Mesendoderm (in vitro differentiated cells): ENCODE data around the gene HMCN2.
A peak's percentile ranks its signal among the peaks of the same experiment; 100 is the strongest.

Source experiments
- DNase-seq: peaks from one replicate; pipeline ENCODE4 v3.0.0; 2013
- H2AK5ac ChIP-seq: 2 replicates; pipeline ENCODE4 v1.6.1; 2013; ENCODE audit warnings: low read length, inconsistent platforms
- H2BK120ac ChIP-seq: 2 replicates; pipeline ENCODE4 v1.6.1; 2013; ENCODE audit warnings: low read depth, mild to moderate bottlenecking, low read length, moderate library complexity, mixed read lengths
- H2BK15ac ChIP-seq: replicated peaks from 2 replicates; pipeline ENCODE4 v1.6.1; 2013; ENCODE audit warnings: low read depth, mild to moderate bottlenecking, moderate library complexity
- H2BK5ac ChIP-seq: 2 replicates; pipeline ENCODE4 v1.6.1; 2013; ENCODE audit warnings: low read length, inconsistent platforms
- H3K18ac ChIP-seq: 2 replicates; pipeline ENCODE4 v1.6.1; 2013; ENCODE audit warnings: mild to moderate bottlenecking, low read length, mixed read lengths
- H3K23ac ChIP-seq: one replicate; pipeline ENCODE4 v1.6.1; 2013; ENCODE audit warnings: low read length
- H3K27ac ChIP-seq: 2 replicates; pipeline ENCODE4 v1.5.1; 2013; ENCODE audit warnings: low read depth, mild to moderate bottlenecking, inconsistent platforms, low read length, moderate library complexity
- H3K27me3 ChIP-seq: 2 replicates; pipeline ENCODE4 v1.6.1; 2013; ENCODE audit warnings: low read length, control low read depth, mild to moderate bottlenecking, inconsistent platforms; ENCODE audit not compliant: insufficient read depth, poor library complexity
- H3K36me3 ChIP-seq: 2 replicates; pipeline ENCODE4 v1.6.1; 2013; ENCODE audit warnings: low read length, inconsistent platforms; ENCODE audit not compliant: control insufficient read depth, insufficient read depth
- H3K4ac ChIP-seq: one replicate; pipeline ENCODE4 v1.6.1; 2013; ENCODE audit warnings: low read depth, mild to moderate bottlenecking, low read length, moderate library complexity
- H3K4me1 ChIP-seq: 2 replicates; pipeline ENCODE4 v1.6.1; 2013; ENCODE audit warnings: low read depth, low read length, inconsistent platforms; ENCODE audit not compliant: control insufficient read depth
- H3K4me2 ChIP-seq: 2 replicates; pipeline ENCODE4 v1.6.1; 2013; ENCODE audit warnings: low read length
- H3K4me3 ChIP-seq: 2 replicates; pipeline ENCODE4 v1.5.1; 2013; ENCODE audit warnings: mild to moderate bottlenecking, low read length
- H3K56ac ChIP-seq: one replicate; pipeline ENCODE4 v1.6.1; 2013; ENCODE audit warnings: low read length
- H3K79me1 ChIP-seq: 2 replicates; pipeline ENCODE4 v1.6.1; 2013; ENCODE audit warnings: low read length, inconsistent platforms
- H3K79me2 ChIP-seq: 2 replicates; pipeline ENCODE4 v1.6.1; 2013; ENCODE audit warnings: mild to moderate bottlenecking, low read length; ENCODE audit not compliant: control insufficient read depth, insufficient read depth
- H3K9ac ChIP-seq: 2 replicates; pipeline ENCODE4 v1.6.1; 2013; ENCODE audit warnings: low read length, inconsistent platforms
- H4K5ac ChIP-seq: one replicate; pipeline ENCODE4 v1.6.1; 2013; ENCODE audit warnings: low read length
- H4K8ac ChIP-seq: one replicate; pipeline ENCODE4 v1.6.1; 2013; ENCODE audit warnings: low read depth, mild to moderate bottlenecking, control low read depth, low read length, moderate library complexity
- WGBS: extraction: QIAGEN DNeasy Blood & Tissue Kit; methylation state at CpG from one replicate; pipeline ENCODE4 v1.1.7; 2013; ENCODE audit warnings: low lambda C conversion rate, missing lambda C conversion rate; ENCODE audit not compliant: insufficient coverage; ENCODE audit errors: extremely low coverage; 5-methylcytosine and 5-hydroxymethylcytosine counted together

Gene HMCN2

DNA sequence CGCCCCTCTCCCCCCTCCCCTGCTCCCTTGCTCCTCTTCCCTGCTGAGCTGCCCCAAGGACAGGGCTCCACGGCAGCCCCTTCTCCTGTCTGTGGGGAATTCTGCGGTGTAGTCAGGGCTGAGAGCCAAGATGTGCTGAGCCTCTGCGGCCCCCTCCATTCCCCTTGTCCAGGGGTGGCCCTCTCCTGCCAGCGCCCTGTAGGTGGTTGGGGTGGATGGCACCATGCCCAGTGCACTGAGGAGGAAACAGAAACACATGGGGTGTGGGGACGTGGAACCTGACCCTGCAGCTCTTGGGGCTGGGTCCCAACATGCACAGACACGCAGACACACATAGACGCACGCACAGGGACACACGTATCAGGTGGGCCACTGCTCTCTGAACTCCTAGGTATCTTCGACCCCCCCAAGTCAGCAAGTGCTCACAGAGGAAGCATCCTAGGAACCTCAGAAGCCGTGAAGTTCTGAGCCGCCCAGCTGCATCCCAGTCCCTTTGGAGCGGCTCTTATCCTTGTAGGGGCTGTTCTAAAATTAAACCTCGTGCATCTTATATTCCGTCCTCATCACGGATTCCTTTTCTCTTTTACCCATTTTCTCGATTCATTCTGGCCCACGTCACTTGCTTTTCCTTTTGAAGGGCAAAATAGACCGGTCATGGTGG is 64.8 kb downstream of the HMCN2 start:
- no peak overlapping the region for H3K18ac ChIP-seq
- no CpG with 5 or more reads among the region's 20 CpGs for WGBS

DNA sequence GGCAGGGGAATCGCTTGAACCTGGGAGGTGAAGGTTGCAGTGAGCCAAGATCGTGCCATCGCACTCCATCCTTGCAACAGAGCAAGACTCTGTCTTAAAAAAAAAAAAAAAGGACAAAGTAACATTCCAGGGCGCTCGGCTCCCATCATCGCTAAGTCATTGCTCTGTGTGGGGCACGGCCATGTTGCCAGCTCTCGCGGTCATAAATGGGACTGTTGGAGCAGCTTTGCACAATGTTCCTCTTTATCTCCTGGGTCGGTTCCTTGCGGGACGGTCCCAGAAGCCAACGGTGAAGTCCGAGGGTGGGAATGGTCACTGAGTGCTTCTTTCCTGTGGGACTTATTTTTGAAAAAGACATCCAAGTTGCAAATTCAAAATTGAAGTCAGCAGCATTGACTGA is 65.5 kb downstream of the HMCN2 start:
- Histone ChIP-seq H2AK5ac (no peak overlapping the region), H4K8ac (no peak overlapping the region), H2BK5ac (no peak overlapping the region), H3K4me2 (no peak overlapping the region), H3K79me2 (no peaks in the 10 kb centered on the region), H4K5ac (no peak overlapping the region), H3K27ac (no peak overlapping the region), H3K36me3 (no peaks in the 10 kb centered on the region), H3K23ac (no peak overlapping the region), H3K27me3 (no peaks in the 10 kb centered on the region), H2BK120ac (no peak overlapping the region), H3K79me1 (no peaks in the 10 kb centered on the region), H3K4me1 (no peaks in the 10 kb centered on the region), H2BK15ac (no peak overlapping the region), H3K4me3 (no peak overlapping the region), H3K4ac (no peak overlapping the region), H3K9ac (no peak overlapping the region), H3K56ac (no peak overlapping the region), H3K18ac (no peak overlapping the region)
- DNase-seq, result no peak
- no CpG with 5 or more reads among the region's 14 CpGs for WGBS

More for the DNA sequence above, 64.8 kb downstream of the HMCN2 start:
- Histone ChIP-seq H3K79me2 (no peaks in the 10 kb centered on the region), H2BK15ac (no peak overlapping the region), H3K27me3 (no peaks in the 10 kb centered on the region), H2BK120ac (no peak overlapping the region), H3K79me1 (no peaks in the 10 kb centered on the region), H2AK5ac (no peak overlapping the region), H3K9ac (no peak overlapping the region), H2BK5ac (no peak overlapping the region), H4K5ac (no peak overlapping the region), H3K56ac (no peak overlapping the region), H3K23ac (no peak overlapping the region), H3K4ac (no peak overlapping the region), H4K8ac (no peak overlapping the region), H3K4me1 (no peaks in the 10 kb centered on the region), H3K4me2 (no peak overlapping the region), H3K36me3 (no peaks in the 10 kb centered on the region), H3K4me3 (no peak overlapping the region), H3K27ac (no peak overlapping the region)
- DNase-seq, result no peak

DNA sequence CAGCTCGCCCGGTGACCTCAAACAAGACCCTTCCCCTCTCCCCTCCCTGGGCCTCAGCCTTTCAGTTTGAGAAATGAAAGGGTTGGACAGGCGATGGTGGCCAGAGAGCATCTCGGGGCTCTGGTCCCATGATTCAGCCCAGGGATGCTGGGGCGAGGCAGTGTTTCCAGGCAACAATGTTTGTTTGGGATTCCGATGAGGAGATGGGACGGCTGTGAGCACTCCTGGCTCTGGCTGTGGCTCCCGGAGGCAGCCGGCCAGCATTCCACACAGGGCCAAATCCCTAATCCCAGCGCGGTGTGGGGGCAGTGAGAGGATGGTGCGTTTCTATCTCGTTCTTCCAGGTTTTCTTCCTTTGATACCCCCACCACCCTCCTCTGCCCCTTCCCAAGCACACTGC is 66.0 kb downstream of the HMCN2 start:
- H2BK120ac ChIP-seq, result no peak overlapping the region
- H3K23ac ChIP-seq, result no peak overlapping the region
- no peaks in the 10 kb centered on the region for H3K36me3 ChIP-seq
- no peaks in the 10 kb centered on the region for H3K79me2 ChIP-seq
- no peaks in the 10 kb centered on the region for H3K79me1 ChIP-seq
- no peak overlapping the region for H3K56ac ChIP-seq
- H3K4me2 ChIP-seq, result no peak overlapping the region
- H4K8ac ChIP-seq, result no peak overlapping the region
- no peak overlapping the region for H3K9ac ChIP-seq
- no peak overlapping the region for H3K27ac ChIP-seq
- H3K4ac ChIP-seq, result no peak overlapping the region
- H2BK15ac ChIP-seq, result no peak overlapping the region
- peak; percentile 73 for DNase-seq
- H2AK5ac ChIP-seq, result no peak overlapping the region
- H3K4me1 ChIP-seq, result no peaks in the 10 kb centered on the region
- H3K4me3 ChIP-seq, result no peak overlapping the region
- WGBS, result no CpG with 5 or more reads among the region's 13 CpGs
- no peak overlapping the region for H4K5ac ChIP-seq
- no peak overlapping the region for H3K18ac ChIP-seq
- H3K27me3 ChIP-seq, result no peaks in the 10 kb centered on the region
- H2BK5ac ChIP-seq, result no peak overlapping the region

DNA sequence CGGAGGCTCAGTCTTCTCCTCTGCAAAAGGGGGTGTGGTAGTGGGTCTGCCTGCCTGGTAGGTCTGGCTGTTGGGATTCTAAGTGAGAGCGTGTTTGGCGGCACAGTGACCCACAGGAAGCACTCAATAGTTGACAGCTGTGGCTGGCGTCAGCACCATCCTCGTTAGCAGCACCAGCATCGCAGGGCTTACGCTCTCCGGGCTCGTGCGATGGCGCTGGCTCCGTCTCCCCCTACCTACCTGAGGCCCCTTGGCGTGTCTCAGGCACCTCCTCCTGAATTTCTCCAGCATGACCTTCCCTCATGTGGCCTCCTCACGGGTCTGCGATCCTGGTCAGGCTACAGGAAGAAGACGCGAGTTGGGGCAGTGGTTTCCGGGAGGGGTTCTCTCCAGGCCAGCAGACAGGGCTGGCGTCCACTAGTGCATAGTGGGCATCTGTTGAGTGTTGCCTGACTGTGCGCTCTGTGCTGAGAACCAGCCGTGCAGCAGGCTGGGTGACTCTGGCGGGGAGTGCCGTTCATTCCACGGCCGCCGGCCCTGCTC is 66.9 kb downstream of the HMCN2 start:
- Histone ChIP-seq H3K79me1 (no peaks in the 10 kb centered on the region), H3K4me3 (no peak overlapping the region), H3K36me3 (no peaks in the 10 kb centered on the region), H3K18ac (no peak overlapping the region), H3K23ac (no peak overlapping the region), H3K27me3 (no peaks in the 10 kb centered on the region), H3K9ac (no peak overlapping the region), H3K27ac (no peak overlapping the region), H4K5ac (no peak overlapping the region), H2BK5ac (no peak overlapping the region), H2BK120ac (no peak overlapping the region), H2AK5ac (no peak overlapping the region), H3K4me2 (no peak overlapping the region), H3K4me1 (no peaks in the 10 kb centered on the region), H2BK15ac (no peak overlapping the region), H3K79me2 (no peaks in the 10 kb centered on the region), H4K8ac (no peak overlapping the region), H3K56ac (no peak overlapping the region), H3K4ac (no peak overlapping the region)
- DNase-seq, result no peak
- no CpG with 5 or more reads among the region's 26 CpGs for WGBS

DNA sequence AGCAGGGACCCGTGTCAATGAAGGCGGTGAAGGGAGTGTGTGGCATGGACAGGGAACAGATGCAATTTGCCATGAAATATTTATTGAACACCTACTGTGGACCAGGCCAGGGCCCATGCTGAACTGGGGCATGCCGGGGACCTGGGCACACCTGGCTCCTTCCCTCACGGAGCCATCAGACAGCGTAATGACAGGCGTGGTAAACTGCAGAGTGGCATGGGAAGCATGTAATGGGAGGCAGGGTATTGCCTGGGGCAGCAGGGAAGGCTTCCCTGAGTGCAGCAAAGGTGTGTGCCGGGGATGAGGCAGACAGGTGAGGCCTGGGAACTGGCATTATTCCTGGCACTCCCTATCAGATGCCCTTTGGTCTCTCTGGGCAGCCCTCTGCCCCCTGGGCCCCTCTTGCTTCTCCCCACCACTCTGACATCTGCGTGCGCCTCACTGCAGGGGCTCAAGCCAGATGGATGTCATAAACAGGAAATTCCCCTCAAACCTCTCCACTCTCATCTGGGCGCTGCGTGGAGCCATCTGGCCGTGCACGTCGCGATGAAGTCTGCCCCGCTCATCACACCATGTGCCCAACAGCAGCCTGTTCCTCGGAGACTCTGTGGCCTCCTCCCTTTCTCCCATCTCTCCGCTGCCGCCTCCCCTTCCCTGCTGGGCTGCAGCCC is 67.6 kb downstream of the HMCN2 start:
- no peaks in the 10 kb centered on the region for H3K36me3 ChIP-seq
- H3K56ac ChIP-seq, result no peak overlapping the region
- no peaks in the 10 kb centered on the region for H3K79me2 ChIP-seq
- H3K9ac ChIP-seq, result no peak overlapping the region
- H2AK5ac ChIP-seq, result no peak overlapping the region
- H2BK15ac ChIP-seq, result no peak overlapping the region
- H3K79me1 ChIP-seq, result no peaks in the 10 kb centered on the region
- no peak overlapping the region for H2BK5ac ChIP-seq
- no peak overlapping the region for H4K8ac ChIP-seq
- no peak overlapping the region for H3K4me3 ChIP-seq
- H3K23ac ChIP-seq, result no peak overlapping the region
- H3K4ac ChIP-seq, result no peak overlapping the region
- no peak overlapping the region for H3K4me2 ChIP-seq
- DNase-seq, result no peak
- no peaks in the 10 kb centered on the region for H3K4me1 ChIP-seq
- WGBS, result no CpG with 5 or more reads among the region's 19 CpGs
- no peak overlapping the region for H3K27ac ChIP-seq
- no peaks in the 10 kb centered on the region for H3K27me3 ChIP-seq
- no peak overlapping the region for H2BK120ac ChIP-seq
- no peak overlapping the region for H4K5ac ChIP-seq
- no peak overlapping the region for H3K18ac ChIP-seq
